NCI-H748 (cell line): Measurements from ENCODE around the gene TMEM167A.

Experiments used
- DNase-seq: peaks from one replicate; lab custom pipeline; 2025; ENCODE audit not compliant: unreplicated experiment; lab: John Stamatoyannopoulos, UW

The TMEM167A gene, protein sequence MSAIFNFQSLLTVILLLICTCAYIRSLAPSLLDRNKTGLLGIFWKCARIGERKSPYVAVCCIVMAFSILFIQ

DNA sequence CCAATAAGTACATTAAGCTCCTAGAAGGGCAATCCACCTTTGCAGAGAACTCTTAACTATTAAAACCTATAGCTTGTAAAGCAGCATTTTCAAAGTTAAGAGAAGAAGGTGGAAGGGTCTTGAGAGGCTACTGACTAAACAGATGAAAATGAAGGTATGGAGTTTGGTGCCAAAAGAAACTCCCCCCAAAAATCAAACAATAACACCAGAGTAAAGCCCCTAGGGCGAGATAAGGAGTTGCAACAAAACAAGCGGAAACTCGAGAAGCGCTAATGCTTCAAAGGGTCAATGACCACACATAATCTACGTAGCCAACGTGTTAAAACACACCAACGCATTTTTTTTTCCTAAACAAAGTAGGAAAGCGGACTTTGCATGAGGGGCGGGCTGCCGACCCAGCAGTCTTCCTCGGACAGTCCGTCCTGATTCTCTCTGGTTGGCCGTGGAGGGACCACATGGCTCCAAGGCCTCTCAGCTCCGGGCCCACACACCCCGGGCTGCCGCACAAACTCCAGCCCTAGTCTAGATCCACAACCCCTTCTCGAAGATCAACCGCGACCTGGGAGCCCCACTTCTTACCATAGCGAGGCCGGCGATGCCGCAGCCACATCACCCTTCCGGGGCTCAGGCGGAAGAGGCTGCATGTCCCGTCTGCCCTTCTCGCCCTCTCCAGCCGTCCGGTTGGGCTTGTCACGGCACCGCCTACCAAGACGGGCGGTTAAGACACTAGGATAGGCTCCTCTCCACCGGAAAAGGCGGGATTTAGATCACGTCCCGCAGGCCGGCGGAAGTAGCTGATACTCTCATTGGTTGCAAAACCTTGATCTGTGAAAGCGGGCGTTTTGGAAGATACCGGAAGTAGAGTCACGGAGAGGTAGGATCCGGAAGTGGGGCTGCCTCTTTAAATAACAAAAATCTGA, at the start of gene TMEM167A, which contains the start of gene XRCC4:
TSS of gene TMEM167A (minus strand) at position 653 of the 920 bp plus-strand sequence. CDS start at position 582, 71 bp downstream.
TSS of gene XRCC4 (plus strand) at position 806 of the 920 bp plus-strand sequence. CDS start 27,373 bp downstream, outside the sequence.
- peak; percentile 99 for DNase-seq

- no peak for DNase-seq
Measured at GRCh38 chr5:83126501-83126900, 49.3 kb upstream of the TMEM167A start.

DNA sequence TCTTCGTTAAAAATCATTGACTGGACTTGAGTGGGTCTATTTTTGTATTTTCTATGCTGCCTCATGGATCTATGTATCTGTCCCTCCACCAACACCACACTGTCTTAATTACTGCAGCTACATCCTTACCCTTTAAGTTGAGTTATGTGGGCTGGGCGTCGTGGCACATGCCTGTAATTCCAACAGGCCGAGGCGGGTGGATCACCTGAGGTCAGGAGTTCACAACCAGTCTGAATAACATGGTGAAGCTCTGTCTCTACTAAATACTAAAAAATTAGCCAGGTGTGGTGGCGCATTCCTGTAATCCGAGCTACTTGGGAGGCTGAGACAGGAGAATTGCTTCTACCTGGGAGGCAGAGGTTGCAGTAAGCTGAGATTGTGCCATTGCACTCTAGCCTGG, 48.4 kb upstream of the TMEM167A start:
- no peak for DNase-seq

DNA sequence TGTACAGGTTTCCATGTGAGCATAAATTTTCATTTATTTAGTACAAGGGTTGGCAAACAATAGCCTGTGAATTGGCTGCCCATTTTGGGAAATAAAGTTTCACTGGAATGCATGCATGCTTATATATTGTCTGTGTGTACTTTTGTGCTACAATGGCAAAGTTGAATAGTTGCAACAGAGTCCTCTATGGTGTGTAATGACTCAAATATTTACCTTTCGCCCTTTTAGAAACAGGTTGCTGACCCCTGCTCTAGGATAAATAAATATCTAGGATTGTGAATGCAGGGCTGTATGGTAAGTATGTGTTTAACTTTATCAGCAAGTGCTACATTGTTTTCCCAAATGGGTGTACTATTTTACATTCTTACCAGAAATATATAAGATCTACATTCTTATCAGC, 47.4 kb upstream of the TMEM167A start:
- peak; percentile 43 for DNase-seq

- DNase-seq, result no peak
Measured at GRCh38 chr5:83118976-83119375, 41.8 kb upstream of the TMEM167A start.

GRCh38 chr5:83118471-83118870, 41.3 kb upstream of the TMEM167A start:
- DNase-seq, result no peak

GRCh38 chr5:83115816-83116215, 38.6 kb upstream of the TMEM167A start:
- DNase-seq, result no peak

DNA sequence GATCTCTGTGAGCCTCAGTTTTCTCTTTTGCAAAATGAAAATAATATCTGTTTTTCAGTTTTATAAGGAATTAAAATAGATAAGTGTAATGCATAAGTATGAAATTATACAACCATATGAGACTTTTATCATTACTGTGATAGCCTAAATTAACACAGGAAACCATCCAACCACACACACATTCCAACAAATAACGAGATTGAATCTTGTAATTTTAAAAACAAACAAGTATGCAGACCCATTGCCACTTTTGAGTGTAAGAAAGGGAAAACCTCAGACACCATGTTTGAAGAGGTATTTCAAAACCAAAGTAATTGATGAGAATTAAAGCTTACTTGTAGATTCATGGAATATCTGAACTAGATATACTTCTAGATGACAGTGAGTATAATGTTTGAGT, 32.2 kb upstream of the TMEM167A start:
- DNase-seq, result no peak

DNA sequence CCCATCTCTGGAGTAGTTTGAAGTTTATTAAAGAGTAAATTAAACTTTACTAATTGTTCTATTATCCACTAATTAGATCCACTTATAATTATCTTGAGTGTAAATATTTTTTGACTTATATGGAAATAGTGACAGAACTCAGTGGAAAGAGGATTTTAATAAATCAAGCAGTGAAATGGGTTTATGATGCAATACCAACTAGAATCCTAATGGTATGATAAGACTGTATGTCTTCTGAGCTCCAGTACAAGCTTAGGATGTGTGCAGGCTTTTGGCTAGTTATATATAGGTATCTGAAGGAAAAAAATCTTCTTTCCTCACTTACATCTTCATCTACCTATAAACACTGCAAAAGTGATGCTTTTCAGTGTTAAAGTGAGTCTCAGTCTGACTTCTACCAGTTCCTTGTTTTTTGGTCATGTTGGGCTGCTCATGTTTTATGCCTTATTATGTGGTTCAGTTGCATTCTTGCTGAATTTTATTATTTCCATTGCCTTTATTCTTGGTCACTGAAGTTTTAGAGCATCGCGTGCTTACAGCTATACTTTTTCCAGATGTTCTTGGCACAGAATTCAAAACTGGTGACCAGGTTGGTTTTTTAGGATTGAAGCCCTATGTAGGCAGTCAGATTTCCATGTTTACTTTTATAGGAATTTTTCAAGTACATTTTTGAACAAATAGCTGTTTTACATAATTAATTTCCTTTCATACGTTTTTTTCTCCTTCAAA, 30.7 kb upstream of the TMEM167A start:
- no peak for DNase-seq

DNA sequence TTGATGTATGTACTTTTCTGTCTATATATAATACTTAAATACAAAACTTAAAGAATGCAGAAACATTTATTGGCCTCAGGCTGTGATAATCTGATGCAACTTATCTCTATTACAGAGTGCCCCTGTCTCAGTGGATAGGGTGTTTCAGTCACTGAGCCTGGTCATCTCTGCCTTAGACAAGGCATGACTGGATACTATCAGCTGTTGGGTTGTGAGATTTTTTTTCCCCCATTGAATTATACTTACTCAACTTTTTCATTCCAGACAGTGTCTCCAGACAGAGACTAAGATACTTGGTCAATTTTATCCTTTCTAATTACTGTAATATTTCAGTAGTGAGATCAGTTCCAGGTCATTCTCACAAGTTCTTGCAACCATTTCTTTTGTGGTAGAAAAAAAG, 26.8 kb upstream of the TMEM167A start:
- no peak for DNase-seq

GRCh38 chr5:83102364-83102980, 25.3 kb upstream of the TMEM167A start:
- DNase-seq, result no peak

GRCh38 chr5:83101514-83101913, 24.3 kb upstream of the TMEM167A start:
- no peak for DNase-seq

GRCh38 chr5:83099445-83099844, 22.3 kb upstream of the TMEM167A start:
- DNase-seq, result no peak

- DNase-seq, result peak; percentile 69
Measured at GRCh38 chr5:83099001-83099400, 21.8 kb upstream of the TMEM167A start.

- DNase-seq, result no peak
Measured at GRCh38 chr5:83097689-83098231, 20.6 kb upstream of the TMEM167A start.

- no peak for DNase-seq
Measured at GRCh38 chr5:83096660-83097339, 19.6 kb upstream of the TMEM167A start.

DNA sequence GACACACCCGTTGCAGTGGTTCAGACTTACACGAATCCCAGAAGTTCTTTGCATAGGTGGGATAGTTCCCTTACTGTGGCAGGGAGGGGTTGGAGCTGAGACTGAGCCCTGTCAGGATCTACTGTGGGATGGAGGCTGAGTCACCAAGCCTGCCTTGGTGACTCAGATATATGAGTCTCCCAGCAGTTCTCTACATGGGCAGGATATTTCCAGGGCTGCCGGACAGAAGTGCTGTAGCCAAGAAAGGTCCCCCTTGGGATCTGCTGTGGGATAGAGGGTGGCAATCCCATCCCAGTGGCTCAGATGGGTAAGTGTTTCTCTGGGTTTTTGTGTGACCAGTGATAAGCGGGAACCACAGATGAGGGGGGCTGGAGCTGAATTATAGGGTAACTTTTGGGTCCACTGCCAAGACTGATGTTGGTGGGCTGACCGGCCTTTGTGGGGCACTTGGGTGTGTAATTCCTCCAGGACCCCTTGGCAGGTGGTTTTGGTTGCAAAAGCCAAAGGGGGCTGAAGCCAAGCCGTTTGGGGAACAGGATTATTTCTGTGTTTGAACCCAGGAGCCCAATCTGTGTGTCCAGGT, 18.9 kb upstream of the TMEM167A start:
- DNase-seq, result no peak

DNA sequence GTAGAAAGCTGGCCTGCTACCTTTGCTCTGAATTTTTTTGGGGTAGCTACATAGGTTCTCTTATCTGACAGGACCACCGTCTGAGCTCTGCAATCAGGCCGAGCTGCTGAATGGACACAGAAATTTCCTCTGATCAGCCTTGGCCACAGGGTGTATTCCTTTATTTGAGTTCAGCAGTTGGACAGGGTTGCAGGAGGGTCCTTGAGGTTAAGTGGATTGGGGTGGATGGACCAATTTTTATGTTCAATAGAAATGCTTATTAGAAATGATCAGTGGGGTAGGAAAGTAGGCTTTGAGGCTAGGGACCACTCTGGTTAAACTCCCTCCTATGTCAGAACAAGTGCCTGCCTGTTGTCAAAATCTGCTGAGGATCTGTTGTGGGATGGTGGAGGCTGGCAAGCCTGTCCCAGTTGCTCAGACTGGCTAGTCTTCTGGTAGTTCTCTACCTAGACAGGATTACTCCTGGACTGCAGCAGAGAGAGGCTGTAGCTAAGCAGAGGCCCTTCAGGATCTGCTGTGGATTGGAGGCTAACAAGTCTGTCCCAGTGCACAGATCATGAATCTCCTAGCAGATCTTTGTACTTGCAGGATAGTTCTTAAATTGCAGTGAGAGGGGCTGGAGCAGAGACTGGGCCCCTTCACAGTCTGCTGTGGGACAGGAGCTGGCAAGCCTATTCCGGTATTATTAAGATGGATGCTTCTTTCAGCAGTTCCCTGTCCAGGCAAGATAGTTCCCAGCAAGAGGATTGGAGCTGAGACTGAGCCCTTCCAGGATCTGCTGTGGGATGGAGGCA, 18.2 kb upstream of the TMEM167A start:
- DNase-seq, result no peak

- no peak for DNase-seq
Measured at GRCh38 chr5:83093692-83094091, 16.5 kb upstream of the TMEM167A start.
